IPS-NIHi7 (cell line): Measurements from ENCODE around the gene SYNJ2.

ENCODE experiments used
- DNase-seq: peaks from one replicate; pipeline ENCODE4 v3.0.0; 2012; ENCODE audit warnings: mixed read lengths; ENCODE audit errors: extremely low spot score

The SYNJ2 gene

DNA sequence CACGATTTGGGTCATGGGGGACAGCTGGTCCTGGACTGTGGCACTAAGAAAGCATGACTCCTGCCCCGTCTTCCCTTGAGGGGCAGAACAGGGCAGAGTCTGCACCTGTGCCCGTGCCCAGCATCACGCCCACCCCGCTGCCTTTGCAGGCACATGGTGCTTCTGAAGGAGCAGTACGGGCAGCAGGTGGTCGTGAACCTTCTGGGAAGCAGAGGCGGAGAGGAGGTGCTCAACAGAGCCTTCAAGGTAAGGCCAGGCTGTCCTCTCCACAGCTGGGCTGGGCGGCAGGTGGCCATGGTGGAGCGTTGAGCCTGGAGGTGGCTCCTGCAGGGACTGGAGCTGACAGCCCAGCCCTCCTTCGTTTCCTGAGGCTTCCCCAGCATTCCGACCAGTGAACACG, 77.4 kb downstream of the SYNJ2 start:
- no peak for DNase-seq

DNA sequence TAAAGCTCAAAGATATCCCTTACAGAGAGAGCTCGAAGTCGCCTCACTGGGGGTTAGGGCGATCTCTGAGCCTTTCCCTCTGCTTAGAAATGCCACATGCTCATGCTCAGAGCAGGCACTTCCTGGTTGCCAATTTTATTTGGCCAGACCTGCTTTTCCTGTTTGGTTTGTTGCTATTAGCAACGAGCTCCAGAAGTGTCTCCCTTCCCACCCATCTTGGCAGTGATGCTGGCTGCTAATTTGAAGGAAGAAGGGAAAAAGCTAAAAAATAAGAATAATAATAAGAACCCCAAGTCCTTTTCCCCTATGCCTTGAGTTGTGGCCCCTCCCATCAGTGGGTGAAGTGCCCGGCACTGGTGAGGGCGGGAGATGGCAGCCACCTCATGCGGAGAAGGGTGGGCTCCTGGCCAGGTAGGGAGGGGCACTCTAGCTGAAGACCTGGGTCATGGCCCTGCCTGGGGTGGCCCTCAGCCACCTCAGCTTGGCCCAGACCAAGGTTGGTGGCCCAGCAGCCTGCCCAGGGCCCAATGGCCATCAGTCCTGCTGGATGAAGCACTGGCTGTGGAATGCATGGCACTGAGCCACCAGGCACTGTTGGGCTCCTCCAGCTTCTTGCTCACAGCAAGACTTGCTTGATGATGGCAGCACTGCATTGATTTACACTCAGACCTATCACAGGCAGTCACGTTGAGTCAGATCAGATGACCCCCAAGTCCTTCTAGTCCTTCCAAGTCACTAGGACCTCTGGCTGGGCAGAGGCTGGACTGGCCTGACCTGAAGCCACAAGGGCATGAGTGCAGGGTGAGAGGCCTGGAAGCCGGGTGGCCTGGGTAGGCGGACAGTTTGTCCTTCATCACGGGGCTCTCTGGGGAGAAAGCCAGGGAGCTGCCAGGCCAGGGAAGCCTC, 79.0 kb downstream of the SYNJ2 start:
- peak; percentile 45 for DNase-seq

DNA sequence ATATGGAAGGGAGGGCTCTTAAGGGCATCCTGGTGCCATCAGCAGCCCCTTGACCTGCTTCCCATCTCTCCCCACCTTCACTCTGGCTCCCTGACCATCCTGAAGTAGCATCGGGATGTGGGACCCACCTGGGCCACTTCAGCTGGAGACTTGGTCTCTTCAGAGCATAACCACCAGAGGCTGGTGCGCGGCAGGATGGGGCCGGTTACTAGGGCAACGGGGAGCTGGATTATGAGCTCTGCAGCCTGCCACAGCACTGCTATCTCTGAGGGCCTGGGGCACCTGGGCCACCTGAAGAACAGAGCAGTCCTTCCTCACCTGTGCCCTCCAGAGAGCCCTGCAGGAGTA, 79.7 kb downstream of the SYNJ2 start:
- no peak for DNase-seq

DNA sequence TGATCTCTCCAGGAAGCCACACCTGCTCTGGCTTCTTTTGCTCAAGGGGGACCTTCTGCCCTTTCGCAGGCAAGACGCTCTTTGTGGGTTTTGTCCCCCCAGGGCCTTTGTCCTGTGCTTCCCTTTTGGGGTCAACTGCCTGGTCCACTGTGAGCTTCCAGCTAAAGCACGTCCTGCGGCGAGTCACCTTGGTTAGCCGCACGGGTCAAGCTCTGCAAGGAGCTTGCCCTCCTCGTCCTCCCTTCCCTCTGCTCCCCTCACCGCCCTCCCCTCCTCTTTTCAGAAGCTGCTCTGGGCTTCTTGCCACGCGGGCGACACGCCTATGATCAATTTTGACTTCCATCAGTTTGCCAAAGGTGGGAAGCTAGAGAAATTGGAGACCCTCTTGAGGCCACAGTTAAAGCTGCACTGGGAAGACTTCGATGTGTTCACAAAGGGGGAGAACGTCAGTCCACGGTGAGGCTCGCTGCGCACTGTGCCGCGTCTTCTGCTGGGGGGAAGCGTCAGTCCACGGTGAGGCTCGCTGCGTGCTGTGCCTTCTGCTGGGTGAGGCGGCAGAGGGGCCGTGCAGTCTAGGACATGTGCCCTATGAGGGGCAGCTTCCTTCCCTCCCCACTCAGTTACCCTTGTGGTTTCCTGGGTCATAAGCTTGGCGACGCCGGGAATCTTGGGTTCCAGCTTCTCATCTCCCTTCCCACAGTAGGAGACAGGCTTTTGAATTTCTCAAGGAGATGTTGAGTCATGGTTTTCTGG, 80.2 kb downstream of the SYNJ2 start:
- no peak for DNase-seq

DNA sequence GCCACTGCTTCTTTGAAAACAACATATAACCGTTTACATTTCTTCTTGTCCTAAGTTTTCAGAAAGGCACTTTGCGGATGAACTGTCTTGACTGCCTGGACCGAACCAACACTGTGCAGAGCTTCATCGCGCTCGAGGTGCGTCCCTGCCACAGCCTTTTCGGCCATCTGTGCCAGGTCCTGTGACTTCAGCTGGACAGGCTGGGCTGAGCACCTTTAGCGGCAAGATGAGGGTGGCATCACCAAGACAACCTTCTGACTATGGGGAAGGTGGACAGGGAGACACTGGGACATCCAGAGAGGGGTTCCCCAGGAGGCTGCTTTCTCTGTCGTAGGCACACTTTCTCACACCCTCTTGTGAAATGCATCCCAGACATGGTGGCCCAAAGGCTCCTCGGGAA, 82.1 kb downstream of the SYNJ2 start:
- DNase-seq, result no peak

DNA sequence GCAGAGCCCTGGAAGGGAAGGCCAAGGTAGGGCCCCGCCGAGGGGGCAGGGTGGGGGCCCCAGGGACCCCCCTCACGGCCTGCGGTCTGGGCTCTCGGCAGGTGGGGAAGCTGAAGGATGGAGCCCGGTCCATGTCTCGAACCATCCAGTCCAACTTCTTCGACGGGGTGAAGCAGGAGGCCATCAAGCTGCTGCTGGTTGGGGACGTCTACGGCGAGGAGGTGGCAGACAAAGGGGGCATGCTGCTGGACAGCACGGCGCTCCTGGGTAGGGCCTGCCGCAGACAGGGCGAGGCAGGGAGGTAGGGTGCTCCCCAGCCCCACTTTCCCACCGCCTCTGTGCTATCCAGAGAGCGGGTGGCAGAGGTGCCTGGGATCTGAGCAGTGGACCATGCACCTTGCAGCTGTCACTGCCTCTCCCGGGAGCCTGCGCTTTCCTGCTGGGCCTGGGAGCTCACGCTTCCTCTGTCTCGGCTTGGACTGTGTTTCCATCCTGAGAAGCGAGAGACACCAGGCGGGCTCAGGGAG, 83.1 kb downstream of the SYNJ2 start:
- no peak for DNase-seq

DNA sequence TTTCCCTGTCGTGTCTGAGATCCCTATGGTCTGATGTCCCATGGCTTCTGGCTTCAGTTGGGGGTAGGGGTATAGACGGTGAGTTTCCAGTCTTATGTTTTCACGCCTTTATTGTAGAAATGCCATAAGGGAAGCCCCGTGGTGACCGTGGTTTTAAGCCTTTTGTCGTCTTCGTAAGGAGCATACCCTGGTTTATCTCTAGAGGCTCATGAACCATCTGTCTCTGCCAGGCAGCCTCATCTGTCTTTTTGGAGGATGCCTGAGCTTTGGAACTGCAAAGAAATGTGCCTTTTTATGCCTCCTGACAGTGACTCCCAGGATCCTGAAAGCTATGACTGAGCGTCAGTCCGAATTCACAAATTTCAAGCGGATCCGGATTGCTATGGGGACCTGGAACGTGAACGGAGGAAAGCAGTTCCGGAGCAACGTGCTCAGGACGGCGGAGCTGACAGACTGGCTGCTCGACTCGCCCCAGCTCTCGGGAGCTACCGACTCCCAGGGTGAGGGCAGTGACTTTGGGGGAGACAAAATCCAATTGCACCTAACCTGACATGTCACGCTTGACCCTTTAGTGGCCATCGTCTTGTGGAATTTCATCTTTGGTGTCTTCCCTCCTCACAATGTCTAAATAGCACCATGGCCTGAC, 84.6 kb downstream of the SYNJ2 start:
- DNase-seq, result no peak

DNA sequence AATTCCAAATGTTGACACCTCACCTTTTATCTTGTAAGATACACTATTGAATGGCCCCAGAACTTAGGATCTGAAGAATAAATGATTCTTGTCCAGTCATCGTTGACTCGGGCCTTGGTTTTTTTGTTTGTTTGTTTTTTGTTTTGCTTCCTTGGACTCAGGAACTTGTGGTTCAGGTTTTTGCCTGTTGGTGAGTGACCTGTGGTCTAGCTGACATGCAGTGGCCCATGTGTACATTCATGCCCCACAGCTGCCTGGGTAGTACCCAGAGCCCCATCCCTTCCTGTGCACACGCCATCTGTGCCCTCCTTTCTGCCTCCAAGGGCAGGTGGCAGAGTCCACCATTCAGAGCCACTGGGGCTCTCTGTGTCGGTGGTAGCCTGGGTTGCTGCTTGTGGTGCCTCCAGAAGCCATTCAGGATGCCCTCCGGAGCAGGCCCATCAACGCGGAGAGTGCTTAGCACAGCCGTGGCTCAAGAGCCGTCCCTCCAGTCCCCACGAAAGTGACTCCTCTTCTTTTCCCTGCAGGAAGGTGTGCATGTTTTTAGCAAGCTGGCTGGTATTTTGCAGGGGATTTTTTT, 85.9 kb downstream of the SYNJ2 start:
- DNase-seq, result no peak

DNA sequence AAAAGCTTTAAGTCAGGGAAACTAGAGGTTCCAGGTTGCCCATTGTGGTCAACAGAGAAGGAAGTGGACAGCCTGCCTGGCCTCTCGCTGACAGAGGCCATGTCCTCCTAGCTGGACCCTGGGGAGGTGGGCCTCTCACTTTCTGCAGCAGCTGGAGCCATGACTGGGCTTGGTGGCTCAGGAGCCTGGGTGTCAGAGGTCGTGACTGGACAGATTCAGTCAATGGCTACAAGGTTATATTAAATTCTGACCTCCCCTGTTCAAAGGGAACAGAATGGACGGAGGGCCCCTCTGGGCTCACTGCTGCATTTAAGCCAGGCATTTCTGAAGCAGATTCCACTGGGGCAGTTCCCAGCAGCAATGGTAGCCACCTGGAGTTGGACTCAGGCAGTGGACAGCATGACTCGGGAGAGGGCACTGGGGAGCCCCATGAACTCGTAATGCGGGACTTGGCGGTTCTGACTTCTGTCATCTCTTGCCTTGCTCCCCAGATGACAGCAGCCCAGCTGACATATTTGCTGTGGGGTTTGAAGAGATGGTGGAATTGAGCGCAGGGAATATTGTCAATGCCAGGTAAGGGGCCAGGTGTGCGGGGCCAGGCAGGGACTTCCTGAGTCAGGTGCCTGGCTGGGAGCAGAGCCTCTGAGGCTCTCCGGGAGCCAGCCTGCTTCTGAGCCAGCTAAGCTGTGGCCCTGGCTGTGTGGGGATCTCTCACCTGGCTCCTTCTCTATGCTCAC, 86.7 kb downstream of the SYNJ2 start:
- DNase-seq, result no peak

DNA sequence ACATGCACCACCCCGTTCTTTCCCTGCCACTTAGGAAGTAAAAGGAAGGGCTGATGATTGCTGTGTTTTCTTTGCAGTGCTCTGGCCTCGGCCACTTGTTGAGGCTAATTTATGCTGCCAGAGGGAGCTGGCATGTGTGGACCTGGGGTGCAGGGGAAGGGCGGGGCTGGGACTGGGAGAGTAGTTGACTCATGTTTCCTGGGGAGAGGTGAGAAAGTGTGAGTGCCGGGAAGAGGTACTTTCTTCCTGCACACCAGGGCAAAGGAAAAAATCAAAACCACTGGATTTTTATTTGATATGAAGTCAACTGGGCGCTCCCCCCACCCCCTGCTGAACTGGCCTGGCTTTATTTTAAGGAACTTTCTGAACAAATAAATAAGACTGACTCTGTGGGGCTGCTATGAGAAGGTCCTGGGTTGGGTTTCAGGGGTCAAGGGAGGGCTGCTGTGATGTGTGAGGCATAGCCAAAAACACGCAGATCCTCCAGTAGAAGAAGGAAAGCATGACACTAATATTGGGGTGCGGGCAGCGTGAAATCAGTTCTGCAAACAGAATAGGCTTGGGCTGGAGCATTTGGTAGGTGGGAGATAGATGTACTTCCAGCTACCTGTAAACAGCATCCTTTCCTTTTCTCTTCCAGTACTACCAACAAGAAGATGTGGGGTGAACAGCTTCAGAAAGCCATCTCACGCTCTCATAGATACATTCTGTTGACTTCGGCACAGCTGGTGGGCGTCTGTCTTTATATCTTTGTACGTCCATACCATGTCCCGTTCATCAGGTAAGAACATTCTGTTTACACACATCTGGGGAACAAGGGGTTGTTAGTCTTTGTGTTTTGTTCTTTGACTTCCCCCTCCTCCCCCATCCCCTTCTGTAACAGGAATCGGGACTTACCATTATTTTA, 87.5 kb downstream of the SYNJ2 start:
- DNase-seq, result peak; percentile 55

DNA sequence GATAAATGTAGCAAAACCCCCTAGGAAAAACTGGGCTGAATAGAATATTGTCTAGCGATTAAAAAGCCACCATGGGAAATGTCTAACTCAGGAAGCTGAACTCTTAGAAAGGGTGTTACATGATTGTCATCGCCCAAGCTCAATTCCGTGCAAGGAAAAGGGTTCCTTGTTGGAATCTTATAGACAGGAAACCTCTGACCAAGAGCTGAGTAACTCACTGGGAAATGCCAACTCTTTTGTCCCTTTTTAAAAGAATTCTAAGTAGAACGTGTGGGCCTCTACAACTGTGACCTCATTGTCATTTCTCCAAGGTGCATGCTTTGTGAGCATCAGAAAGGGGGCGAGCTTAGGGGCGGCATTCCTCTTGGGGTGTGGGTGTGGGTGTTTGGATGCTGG, 88.1 kb downstream of the SYNJ2 start:
- no peak for DNase-seq

DNA sequence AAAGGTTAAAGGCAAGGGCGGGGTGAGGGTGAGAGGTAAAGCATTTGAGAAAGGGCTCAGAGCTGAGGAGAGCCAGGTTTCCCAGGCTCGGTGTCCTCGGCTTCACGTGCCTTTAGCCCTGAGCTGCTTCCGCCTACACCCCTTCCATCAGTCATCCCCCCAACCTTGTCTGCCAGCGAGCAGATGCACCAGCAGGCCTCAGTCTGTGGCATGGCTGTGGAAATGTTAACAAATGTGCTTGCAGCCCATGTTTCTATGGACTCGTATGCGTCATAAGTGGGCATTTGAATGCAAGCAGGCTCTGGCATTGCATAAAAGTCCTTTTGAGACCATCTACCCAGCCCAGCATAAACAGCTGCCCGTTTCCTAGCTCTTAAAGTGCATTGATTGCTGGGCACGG, 88.8 kb downstream of the SYNJ2 start:
- DNase-seq, result no peak

DNA sequence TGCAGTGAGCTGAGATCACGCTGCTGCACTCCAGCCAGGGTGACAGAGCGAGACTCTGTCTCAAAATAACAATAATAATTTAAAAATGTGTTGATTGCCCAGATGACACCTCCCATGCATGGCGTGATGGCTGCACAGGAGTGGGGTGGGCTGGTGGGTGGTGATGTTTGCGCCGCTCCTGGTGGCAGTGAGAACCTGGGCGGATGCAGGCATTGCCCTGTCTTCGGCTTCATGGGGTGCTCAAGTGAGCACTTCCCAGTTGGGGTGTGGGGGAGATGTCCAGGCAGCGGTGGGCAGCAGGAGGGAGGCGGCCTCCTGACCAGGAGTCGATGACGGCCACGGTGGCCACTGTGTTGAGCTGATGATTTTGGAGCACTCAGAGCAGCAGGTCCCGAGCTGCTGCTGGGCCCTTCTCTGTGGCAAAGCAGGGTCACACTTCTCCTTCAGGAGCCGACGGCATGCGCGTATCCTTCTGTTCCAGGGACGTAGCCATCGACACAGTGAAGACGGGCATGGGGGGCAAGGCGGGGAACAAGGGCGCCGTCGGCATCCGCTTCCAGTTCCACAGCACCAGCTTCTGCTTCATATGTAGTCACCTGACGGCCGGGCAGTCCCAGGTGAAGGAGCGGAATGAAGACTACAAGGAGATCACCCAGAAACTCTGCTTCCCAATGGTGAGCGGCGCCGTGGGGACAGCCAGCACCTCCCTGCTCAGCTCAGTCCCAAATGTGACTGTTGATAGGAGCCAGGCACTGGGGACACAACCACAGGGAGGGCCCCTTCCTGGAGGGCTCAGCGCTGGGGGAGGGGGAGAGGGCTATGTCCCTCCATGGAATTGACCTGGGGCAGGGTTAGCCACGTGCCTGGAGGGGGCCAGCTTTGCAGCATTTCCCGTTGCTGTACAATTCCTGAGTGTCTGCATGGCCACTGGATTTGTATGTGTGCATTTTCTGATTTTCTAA, 89.7 kb downstream of the SYNJ2 start:
- DNase-seq, result no peak

DNA sequence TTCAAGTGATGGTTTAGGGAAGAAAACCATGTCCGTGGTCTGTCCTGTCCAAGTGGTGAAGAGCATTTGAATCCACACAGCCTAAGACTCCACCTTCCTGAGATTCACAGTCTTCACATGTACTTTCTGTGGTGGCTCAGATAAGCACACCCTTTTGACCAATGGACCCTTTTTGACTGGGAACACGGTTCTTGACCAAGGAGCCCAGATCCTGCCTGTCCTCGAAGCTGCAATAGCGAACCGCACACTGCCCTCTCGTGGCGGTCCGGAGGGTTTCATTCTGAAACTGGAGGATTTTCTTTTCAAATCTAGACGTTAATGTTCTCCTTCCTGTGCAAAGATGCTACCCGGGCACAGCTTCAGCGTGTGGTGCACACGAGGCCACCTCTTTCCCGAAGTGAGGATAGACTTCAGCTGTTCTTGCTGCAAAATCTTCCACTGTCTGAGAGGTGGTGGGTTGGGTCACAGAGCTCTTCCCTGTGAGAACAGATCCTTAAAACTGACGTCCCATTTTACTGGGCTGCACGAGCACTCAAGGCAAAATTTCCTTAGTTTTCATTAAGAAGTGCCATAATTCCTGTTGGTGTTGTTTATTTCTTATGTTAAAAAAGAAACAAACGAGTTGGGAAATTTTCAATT, 90.5 kb downstream of the SYNJ2 start:
- DNase-seq, result peak; percentile 87

DNA sequence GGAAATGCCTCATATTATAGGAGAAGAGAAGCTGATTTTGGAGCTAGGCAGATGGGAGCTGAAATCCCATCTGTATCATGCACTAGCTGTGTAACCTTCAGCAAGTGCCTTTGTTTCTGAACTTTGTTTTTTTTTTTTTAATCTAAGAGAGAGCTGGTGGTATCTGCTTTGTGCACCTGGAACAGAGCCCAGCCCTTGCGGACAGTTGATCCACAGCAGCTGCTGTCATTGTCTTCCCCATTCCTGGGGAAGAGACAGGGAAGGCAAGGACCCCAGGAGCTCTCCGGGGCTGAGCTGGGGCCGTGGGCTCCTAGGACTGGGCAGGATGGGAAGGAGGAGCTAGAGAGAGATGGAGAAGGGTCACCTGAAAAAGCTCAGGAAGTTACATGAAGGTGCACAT, 92.1 kb downstream of the SYNJ2 start:
- DNase-seq, result no peak

DNA sequence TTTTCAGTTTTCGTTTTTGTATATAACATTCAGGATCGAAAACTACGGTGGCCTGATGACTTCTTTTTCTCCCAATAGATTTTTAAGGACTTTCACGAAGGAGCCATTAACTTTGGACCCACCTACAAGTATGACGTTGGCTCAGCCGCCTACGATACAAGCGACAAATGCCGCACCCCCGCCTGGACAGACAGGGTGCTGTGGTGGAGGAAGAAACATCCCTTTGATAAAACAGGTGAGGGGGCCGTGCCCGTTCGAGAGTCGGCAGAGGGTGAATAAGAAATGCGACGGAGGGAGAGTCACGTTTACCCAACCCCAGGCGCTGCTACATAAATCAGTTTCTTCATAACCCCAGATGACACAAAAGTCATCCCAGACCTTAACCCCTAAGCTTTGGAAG, 94.9 kb downstream of the SYNJ2 start:
- DNase-seq, result no peak

DNA sequence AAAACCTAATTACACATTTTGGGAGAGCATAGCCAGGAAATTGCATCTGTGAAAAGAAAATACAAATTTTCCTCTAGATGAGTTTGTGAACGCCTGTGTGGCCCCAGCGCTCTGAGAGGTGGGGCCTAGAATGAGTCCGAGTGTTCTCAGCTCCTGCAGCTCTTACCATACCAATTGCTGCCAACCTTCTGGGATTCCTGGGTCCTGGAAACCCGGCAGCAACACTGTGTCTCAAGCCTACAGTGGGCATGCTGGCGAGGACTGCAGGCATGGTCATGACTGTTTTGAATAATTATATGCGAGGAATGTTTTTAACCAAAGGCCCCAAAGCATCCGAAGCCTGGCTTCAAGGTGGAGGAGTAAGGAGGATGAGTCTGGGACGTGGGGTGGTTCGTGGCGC, 96.0 kb downstream of the SYNJ2 start:
- DNase-seq, result no peak

DNA sequence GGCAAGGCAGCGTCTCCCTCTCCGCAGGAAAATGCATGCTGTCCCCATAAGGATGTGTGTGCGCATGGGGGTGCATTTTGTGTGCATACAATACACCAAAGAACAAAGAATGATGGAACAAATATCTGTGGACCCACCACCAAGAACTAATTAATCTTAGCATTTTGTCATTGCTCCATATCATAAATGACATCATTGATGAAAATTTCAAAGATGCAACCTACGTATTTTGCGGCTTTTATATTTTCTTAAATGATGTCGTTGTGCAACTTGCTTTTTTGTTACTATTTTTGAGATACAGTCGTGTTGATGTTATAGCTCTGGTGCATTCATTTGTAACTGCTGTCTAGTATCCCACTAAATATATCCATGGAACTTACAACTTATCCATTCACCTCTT, 96.7 kb downstream of the SYNJ2 start:
- DNase-seq, result no peak
